ENCODE results near the gene F13A1. TPM values are rescaled to one million over a fixed set of nuclear protein-coding genes. Genes with fewer than 3 reads are reported as not detected.

The F13A1 gene
- total RNA-seq, 2 donors from 2014 or later, result 3.5 to 24.5 TPM

- Histone ChIP-seq H3K27ac (no peak overlapping the region), H3K27me3 (replicated peaks; ENCODE audit: insufficient read depth) (no peaks in the 10 kb centered on the region)
- TF ChIP-seq POLR2A (IDR thresholded peaks at IDR 0.05), result no peak
Measured at GRCh38 chr6:6351511-6352025, 31.1 kb upstream of the F13A1 start.

DNA sequence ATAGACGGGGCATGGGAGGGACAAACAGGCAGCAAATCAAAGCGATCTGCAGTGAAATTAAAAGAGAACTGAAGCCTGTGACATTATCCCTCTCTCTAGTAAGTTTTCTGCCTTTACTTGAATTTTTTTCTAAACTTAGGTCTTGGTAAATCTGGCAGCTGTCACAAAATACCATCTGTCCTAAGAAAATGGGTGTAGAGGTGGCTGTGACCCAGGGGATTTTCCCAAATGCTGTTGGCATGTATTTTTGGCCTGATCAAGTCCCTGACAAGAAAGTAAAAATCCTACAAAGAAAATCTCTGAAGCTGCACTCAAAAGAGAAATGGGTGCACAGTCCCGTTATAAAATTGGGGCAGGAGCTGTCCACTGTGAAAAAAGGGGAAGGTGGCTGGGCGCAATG, 30.2 kb upstream of the F13A1 start:
- DNase-seq (ENCODE audit: low spot score), result no peak
- H3K27ac ChIP-seq, result no peak overlapping the region
- TF ChIP-seq, protein P1, sequence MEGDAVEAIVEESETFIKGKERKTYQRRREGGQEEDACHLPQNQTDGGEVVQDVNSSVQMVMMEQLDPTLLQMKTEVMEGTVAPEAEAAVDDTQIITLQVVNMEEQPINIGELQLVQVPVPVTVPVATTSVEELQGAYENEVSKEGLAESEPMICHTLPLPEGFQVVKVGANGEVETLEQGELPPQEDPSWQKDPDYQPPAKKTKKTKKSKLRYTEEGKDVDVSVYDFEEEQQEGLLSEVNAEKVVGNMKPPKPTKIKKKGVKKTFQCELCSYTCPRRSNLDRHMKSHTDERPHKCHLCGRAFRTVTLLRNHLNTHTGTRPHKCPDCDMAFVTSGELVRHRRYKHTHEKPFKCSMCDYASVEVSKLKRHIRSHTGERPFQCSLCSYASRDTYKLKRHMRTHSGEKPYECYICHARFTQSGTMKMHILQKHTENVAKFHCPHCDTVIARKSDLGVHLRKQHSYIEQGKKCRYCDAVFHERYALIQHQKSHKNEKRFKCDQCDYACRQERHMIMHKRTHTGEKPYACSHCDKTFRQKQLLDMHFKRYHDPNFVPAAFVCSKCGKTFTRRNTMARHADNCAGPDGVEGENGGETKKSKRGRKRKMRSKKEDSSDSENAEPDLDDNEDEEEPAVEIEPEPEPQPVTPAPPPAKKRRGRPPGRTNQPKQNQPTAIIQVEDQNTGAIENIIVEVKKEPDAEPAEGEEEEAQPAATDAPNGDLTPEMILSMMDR (IDR thresholded peaks at IDR 0.05), result no peak
- no peak for TF ChIP-seq POLR2A (IDR thresholded peaks at IDR 0.05)
- no peak for TF ChIP-seq POLR2AphosphoS5 (IDR thresholded peaks at IDR 0.05)
- no peak overlapping the region for H3K4me3 ChIP-seq
- no peaks in the 10 kb centered on the region for H3K36me3 ChIP-seq
- no peaks in the 10 kb centered on the region for H3K4me1 ChIP-seq (replicated peaks)
- intact Hi-C loops (cut with DNase I), result no loop called here
- 69% methylated on average over 4 of the region's 4 CpGs for WGBS
- H3K27me3 ChIP-seq (replicated peaks; ENCODE audit: insufficient read depth), result no peaks in the 10 kb centered on the region
- H3K9me3 ChIP-seq, result no peaks in the 10 kb centered on the region

More at GRCh38 chr6:6351511-6352025, 31.1 kb upstream of the F13A1 start:
- intact Hi-C loops (cut with DNase I), result no loop called here
- Histone ChIP-seq H3K4me3 (no peak overlapping the region), H3K9me3 (no peaks in the 10 kb centered on the region), H3K4me1 (replicated peaks) (no peaks in the 10 kb centered on the region), H3K36me3 (no peaks in the 10 kb centered on the region)
- no peak for DNase-seq (ENCODE audit: low spot score)
- WGBS, result 29% methylated on average over 6 of the region's 6 CpGs

DNA sequence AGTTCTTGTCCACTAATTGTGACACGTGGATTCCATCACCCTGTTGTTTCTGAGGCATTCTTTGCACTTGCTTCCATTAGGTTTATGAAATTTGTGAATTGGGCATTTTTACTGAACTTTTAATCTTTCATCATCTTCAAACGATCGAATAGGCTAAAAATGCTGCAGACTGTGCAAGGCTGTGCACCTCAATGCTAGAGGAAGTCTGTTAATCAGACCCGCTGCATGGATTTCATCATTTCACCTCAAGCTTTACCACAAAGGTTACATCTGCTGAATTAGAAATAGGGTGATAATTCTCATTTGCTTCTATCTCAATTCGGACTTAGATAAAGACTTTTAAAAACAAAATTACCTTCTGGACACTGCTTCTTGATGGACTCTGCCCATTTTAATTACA, 27.8 kb upstream of the F13A1 start:
- no peak for DNase-seq (ENCODE audit: low spot score)
- TF ChIP-seq, protein P1 (IDR thresholded peaks at IDR 0.05), result no peak
- TF ChIP-seq POLR2AphosphoS5 (IDR thresholded peaks at IDR 0.05) (no peak), POLR2A (IDR thresholded peaks at IDR 0.05) (no peak)
- no peak overlapping the region for H3K27ac ChIP-seq
- no peaks in the 10 kb centered on the region for H3K9me3 ChIP-seq
- no peaks in the 10 kb centered on the region for H3K36me3 ChIP-seq
- no peaks in the 10 kb centered on the region for H3K27me3 ChIP-seq (replicated peaks; ENCODE audit: insufficient read depth)
- no peaks in the 10 kb centered on the region for H3K4me1 ChIP-seq (replicated peaks)
- intact Hi-C loops (cut with DNase I), result no loop called here
- H3K4me3 ChIP-seq, result no peak overlapping the region
- WGBS, result 84% methylated on average over 5 of the region's 5 CpGs

GRCh38 chr6:6346427-6347023, 26.1 kb upstream of the F13A1 start:
- Histone ChIP-seq H3K4me1 (replicated peaks) (no peaks in the 10 kb centered on the region), H3K9me3 (no peaks in the 10 kb centered on the region), H3K27ac (no peak overlapping the region), H3K36me3 (no peaks in the 10 kb centered on the region), H3K27me3 (replicated peaks; ENCODE audit: insufficient read depth) (no peaks in the 10 kb centered on the region), H3K4me3 (no peak overlapping the region)
- intact Hi-C loops (cut with DNase I), result no loop called here
- 79% methylated on average over 3 of the region's 3 CpGs for WGBS
- TF ChIP-seq POLR2AphosphoS5 (IDR thresholded peaks at IDR 0.05) (no peak), POLR2A (IDR thresholded peaks at IDR 0.05) (no peak)
- TF ChIP-seq, protein P1 (IDR thresholded peaks at IDR 0.05), result no peak
- no peak for DNase-seq (ENCODE audit: low spot score)

GRCh38 chr6:6333501-6333900, 13.0 kb upstream of the F13A1 start:
- Histone ChIP-seq H3K36me3 (no peaks in the 10 kb centered on the region), H3K4me1 (replicated peaks) (no peaks in the 10 kb centered on the region), H3K27ac (no peak overlapping the region), H3K4me3 (no peak overlapping the region), H3K9me3 (no peaks in the 10 kb centered on the region), H3K27me3 (replicated peaks; ENCODE audit: insufficient read depth) (no peaks in the 10 kb centered on the region)
- WGBS, result 54% methylated on average over 1 of the region's 1 CpG
- TF ChIP-seq POLR2A (IDR thresholded peaks at IDR 0.05) (no peak), POLR2AphosphoS5 (IDR thresholded peaks at IDR 0.05) (no peak)
- TF ChIP-seq, protein P1 (IDR thresholded peaks at IDR 0.05), result no peak
- intact Hi-C loops (cut with DNase I), result no loop called here
- DNase-seq (ENCODE audit: low spot score), result no peak
